Karpas-422 (cell line): Measurements from ENCODE around the gene GKN1. TPM values are rescaled to one million over a fixed set of nuclear protein-coding genes. Genes with fewer than 3 reads are reported as not detected.

Experiments
- DNase-seq: peaks from one replicate; pipeline ENCODE4 v3.0.0-alpha.2; 2015
- H2AFZ ChIP-seq: fragments of 200-600 bp; sonication (generic); 2 replicates; pipeline ENCODE4 v1.6.1; 2014; ENCODE audit warnings: antibody characterized with exemption, low read length, mixed read lengths
- H3K27ac ChIP-seq: fragments of 200-600 bp; sonication (generic); 2 replicates; pipeline ENCODE4 v1.5.1; 2014; ENCODE audit warnings: mild to moderate bottlenecking, low read length, moderate library complexity
- H3K27me3 ChIP-seq: fragments of 200-600 bp; sonication (generic); 2 replicates; pipeline ENCODE4 v1.6.1; 2014; ENCODE audit warnings: low read length, mixed read lengths
- H3K36me3 ChIP-seq: fragments of 200-600 bp; sonication (generic); 2 replicates; pipeline ENCODE4 v1.6.1; 2014; ENCODE audit warnings: low read length, mixed read lengths; ENCODE audit not compliant: insufficient read depth
- H3K4me1 ChIP-seq: fragments of 200-600 bp; sonication (generic); 2 replicates; pipeline ENCODE4 v1.6.1; 2014; ENCODE audit warnings: mild to moderate bottlenecking, low read length, mixed read lengths
- H3K4me2 ChIP-seq: fragments of 200-600 bp; sonication (generic); 2 replicates; pipeline ENCODE4 v1.6.1; 2014; ENCODE audit warnings: low read length, low read depth, mild to moderate bottlenecking; ENCODE audit not compliant: poor library complexity, severe bottlenecking
- H3K4me3 ChIP-seq: fragments of 200-600 bp; sonication (generic); 2 replicates; pipeline ENCODE4 v1.5.1; 2014; ENCODE audit warnings: mild to moderate bottlenecking, antibody characterized with exemption, low read length, mixed read lengths
- H3K79me2 ChIP-seq: fragments of 200-600 bp; sonication (generic); 2 replicates; pipeline ENCODE4 v1.6.1; 2014; ENCODE audit warnings: mild to moderate bottlenecking, low read length, mixed read lengths
- H3K9ac ChIP-seq: fragments of 200-600 bp; sonication (generic); 2 replicates; pipeline ENCODE4 v1.6.0; 2014; ENCODE audit warnings: low read length
- H3K9me2 ChIP-seq: fragments of 200-600 bp; sonication (generic), shearing (Covaris generic); replicated peaks from 2 replicates; pipeline ENCODE4 v1.6.0; 2014; ENCODE audit warnings: mild to moderate bottlenecking, low read length, moderate library complexity; ENCODE audit not compliant: insufficient read depth
- H3K9me3 ChIP-seq: fragments of 300-700, 200-600 bp; sonication (generic); 2 replicates; pipeline ENCODE4 v1.6.1; 2014; ENCODE audit warnings: low read length, mixed read lengths
- H4K20me1 ChIP-seq: fragments of 200-600 bp; sonication (generic); 2 replicates; pipeline ENCODE4 v1.6.1; 2014; ENCODE audit warnings: mild to moderate bottlenecking, antibody characterized with exemption, low read length, low read depth; ENCODE audit not compliant: insufficient read depth
- total RNA-seq: library from RNA; depleted of rRNA; stranded (reverse); fragments of >200 nt; shearing (Covaris generic); gene quantifications from 2 replicates; pipeline ENCODE4 v1.2.3, GENCODE V29; 2014; ENCODE audit warnings: low replicate concordance

Gene GKN1
- total RNA-seq, 1 experiment from 2014 or later = not detected

DNA sequence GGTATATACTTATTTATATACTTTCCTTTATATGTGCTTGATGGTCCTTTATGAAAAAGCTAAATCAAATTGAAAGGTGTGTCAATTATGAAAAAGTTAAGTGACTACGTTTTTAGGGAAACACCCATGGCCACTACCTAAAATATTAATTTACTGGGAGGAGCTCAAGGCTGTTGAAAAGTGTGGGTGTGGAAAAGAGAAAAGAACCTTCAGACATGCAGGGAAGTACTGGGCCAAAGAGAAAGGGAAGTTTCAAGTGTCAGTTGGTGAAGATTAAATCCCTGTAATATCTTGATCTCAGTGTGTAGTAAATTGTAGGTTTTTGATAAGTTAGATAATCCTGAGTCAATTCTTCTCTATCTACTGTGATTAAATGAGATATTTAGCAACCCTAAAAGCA lies 6.2 kb upstream of the GKN1 start:
- DNase-seq = no peak
- Histone ChIP-seq H2AFZ (no peak overlapping the region), H3K9me2 (no peaks in the 10 kb centered on the region), H3K4me1 (no peaks in the 10 kb centered on the region), H3K4me3 (no peak overlapping the region), H3K27me3 (no peaks in the 10 kb centered on the region), H4K20me1 (no peaks in the 10 kb centered on the region), H3K27ac (no peak overlapping the region), H3K36me3 (no peaks in the 10 kb centered on the region), H3K9ac (no peak overlapping the region), H3K4me2 (no peak overlapping the region), H3K79me2 (no peaks in the 10 kb centered on the region), H3K9me3 (no peaks in the 10 kb centered on the region)

DNA sequence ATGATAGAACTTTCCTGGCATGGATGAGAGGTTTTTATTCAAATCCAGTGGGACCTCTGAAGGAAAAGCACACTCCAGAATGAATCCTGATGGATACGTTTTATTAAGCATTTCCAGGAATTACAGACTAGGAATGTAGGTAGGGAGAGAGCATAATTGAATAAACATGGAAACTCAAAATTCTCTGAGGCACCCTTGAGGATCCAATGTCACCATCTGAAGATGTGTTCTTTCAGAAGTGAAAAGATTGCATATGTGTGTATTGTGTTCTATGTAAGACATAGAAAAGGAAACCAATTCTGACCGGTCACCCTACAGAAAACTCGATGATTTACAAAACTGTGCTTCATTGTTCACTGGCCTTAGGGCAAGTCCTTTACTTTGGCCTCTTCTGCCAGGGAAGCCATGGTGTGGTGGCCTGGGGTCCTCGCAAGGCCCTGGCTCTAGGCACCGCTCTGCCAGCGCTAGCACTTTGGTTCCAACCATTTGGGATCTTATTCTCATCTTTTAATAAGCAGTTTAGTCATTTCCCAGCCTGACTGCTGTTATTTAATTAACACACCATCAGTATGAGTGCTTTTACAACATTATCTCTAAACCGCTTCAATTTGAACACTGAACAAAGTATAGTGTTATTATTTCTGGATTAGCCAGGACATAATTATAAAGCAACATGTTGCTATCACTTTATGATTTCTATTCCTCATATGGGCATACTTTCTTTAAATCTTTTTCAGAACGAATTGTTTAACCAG lies 4.5 kb upstream of the GKN1 start:
- H3K4me2 ChIP-seq = no peak overlapping the region
- no peak overlapping the region for H3K9ac ChIP-seq
- no peaks in the 10 kb centered on the region for H3K4me1 ChIP-seq
- H3K27me3 ChIP-seq = no peaks in the 10 kb centered on the region
- H3K27ac ChIP-seq = no peak overlapping the region
- H3K4me3 ChIP-seq = no peak overlapping the region
- no peaks in the 10 kb centered on the region for H3K79me2 ChIP-seq
- H3K9me3 ChIP-seq = no peaks in the 10 kb centered on the region
- no peaks in the 10 kb centered on the region for H4K20me1 ChIP-seq
- no peaks in the 10 kb centered on the region for H3K9me2 ChIP-seq
- no peak overlapping the region for H2AFZ ChIP-seq
- no peaks in the 10 kb centered on the region for H3K36me3 ChIP-seq
- no peak for DNase-seq

DNA sequence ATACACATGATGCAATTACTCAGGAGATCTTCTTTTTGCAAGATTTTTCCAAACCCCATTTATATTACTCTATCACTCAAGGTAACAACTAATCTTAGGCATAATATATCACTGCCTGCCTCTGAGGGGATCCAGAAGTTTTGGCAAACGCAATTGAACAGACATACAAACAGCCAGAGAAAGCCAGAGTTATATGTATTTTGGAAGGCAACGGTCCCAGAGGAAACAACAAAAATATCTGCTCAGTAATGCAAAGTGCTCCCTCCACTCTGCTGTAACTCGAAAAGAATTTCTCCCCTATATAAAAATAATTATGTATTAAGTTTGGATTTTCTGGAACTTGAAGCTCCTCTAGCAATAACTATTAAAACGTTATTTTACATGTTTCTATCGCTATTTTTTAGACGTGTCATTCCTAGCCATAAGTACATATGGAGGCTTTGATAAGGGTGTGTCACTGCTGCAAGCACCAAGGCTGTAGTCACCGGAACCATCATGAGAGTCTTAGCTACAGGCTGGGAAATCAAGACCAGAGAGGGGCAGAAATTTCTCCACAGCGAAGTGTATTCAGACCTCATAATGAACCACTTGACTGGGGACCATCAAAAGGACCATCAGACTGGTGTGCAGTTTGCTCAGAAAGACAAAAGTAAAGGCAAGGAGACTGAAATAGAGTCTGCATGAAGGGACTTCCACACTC lies 3.7 kb upstream of the GKN1 start:
- no peaks in the 10 kb centered on the region for H4K20me1 ChIP-seq
- H3K79me2 ChIP-seq = no peaks in the 10 kb centered on the region
- no peaks in the 10 kb centered on the region for H3K27me3 ChIP-seq
- no peak overlapping the region for H3K9ac ChIP-seq
- no peaks in the 10 kb centered on the region for H3K36me3 ChIP-seq
- H2AFZ ChIP-seq = no peak overlapping the region
- no peaks in the 10 kb centered on the region for H3K4me1 ChIP-seq
- H3K9me2 ChIP-seq = no peaks in the 10 kb centered on the region
- H3K9me3 ChIP-seq = no peaks in the 10 kb centered on the region
- H3K27ac ChIP-seq = no peak overlapping the region
- no peak overlapping the region for H3K4me2 ChIP-seq
- DNase-seq = no peak
- no peak overlapping the region for H3K4me3 ChIP-seq

DNA sequence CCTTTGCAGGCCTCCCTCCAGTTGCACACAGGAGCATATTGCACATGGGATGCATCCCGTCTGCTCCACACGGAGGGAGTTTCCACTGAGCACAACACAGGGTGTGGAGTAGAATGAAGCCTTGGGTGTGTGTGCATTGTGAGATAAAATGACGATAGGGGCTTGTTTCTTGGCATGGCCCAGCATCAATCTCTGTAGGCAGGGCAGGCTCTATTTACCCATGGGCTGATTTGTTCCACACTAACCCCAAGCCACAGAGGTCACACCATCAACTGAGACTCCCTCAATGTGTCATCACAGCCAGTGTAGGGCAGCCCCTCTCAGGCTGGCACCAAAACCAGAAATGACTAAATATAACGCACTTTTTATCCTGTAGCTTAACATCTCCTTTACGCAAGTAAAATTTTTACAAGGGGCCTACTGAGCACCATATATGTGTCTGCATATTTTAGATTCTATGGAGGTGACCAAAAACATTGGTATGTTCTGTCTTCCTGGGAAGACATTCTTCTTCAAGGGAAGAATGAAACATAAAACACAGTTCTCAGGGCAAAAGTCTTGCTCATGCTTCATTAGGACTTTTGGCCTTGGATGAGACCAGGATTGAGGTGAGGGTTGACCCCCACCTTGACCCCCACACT lies 2.7 kb upstream of the GKN1 start:
- H3K4me2 ChIP-seq = no peak overlapping the region
- no peaks in the 10 kb centered on the region for H3K36me3 ChIP-seq
- no peaks in the 10 kb centered on the region for H4K20me1 ChIP-seq
- H3K27me3 ChIP-seq = no peaks in the 10 kb centered on the region
- no peaks in the 10 kb centered on the region for H3K4me1 ChIP-seq
- DNase-seq = no peak
- no peaks in the 10 kb centered on the region for H3K9me2 ChIP-seq
- no peak overlapping the region for H3K9ac ChIP-seq
- H3K27ac ChIP-seq = no peak overlapping the region
- H2AFZ ChIP-seq = no peak overlapping the region
- no peaks in the 10 kb centered on the region for H3K79me2 ChIP-seq
- H3K9me3 ChIP-seq = no peaks in the 10 kb centered on the region
- H3K4me3 ChIP-seq = no peak overlapping the region

DNA sequence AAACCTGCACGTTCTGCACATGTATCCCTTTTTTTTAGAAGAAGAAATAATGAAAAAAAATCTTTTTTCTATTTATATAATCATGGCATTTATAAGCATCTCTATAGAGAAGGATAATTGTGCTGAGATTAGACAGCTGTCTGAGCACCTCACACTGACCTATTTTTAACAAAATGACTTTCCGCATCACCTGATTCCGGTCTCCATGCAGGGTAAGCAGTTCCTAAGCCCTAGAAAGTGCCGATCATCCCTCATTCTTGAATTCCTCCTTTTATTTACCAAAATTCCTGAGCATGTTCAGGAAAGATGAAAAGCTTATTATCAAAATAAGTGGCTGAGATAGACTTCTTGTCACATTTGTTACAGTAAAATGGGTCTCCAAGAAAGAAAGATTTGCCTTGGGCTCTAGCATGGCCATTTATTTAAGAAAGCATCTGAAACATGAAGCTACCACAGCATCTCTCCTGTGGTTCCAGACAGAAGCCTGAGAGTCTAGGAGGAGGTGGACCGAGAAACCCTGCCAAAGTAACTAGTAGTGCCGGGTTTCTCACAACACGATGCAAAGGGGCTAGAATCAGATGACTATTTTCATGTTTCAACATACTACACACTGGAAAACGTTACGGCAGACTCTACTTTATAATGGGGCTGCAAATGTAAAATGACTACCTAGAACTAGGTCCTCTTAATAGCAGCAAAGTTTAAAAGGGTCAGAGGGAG lies 670 bp downstream of the GKN1 start:
- H3K27ac ChIP-seq = no peak overlapping the region

DNA sequence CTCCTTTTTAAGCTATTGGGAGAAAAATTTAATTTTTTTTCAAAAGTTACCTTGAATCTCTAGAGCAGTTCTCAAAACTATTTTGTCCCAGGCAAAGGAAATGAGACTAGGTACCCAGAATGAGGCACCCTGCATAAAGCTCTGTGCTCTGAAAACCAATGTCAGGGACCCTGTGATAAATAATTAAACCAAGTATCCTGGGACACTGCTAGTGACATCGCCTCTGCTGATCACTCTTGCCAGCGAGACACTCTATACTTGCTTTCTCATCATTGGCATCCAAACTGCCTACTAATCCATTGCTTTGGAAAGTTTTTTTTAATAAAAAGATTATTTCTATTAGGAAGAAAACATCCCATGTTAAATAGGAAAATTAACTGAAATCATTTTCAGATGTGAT lies 1.4 kb downstream of the GKN1 start:
- DNase-seq = no peak
- no peak overlapping the region for H2AFZ ChIP-seq
- H4K20me1 ChIP-seq = no peaks in the 10 kb centered on the region
- no peak overlapping the region for H3K9ac ChIP-seq
- no peaks in the 10 kb centered on the region for H3K9me2 ChIP-seq
- no peak overlapping the region for H3K27ac ChIP-seq
- no peaks in the 10 kb centered on the region for H3K27me3 ChIP-seq
- H3K36me3 ChIP-seq = no peaks in the 10 kb centered on the region
- no peaks in the 10 kb centered on the region for H3K9me3 ChIP-seq
- no peaks in the 10 kb centered on the region for H3K4me1 ChIP-seq
- H3K79me2 ChIP-seq = no peaks in the 10 kb centered on the region
- no peak overlapping the region for H3K4me3 ChIP-seq
- no peak overlapping the region for H3K4me2 ChIP-seq

More for the DNA sequence above, 670 bp downstream of the GKN1 start:
- Histone ChIP-seq H3K9ac (no peak overlapping the region), H3K79me2 (no peaks in the 10 kb centered on the region), H3K4me3 (no peak overlapping the region), H3K9me2 (no peaks in the 10 kb centered on the region), H3K4me2 (no peak overlapping the region), H3K27me3 (no peaks in the 10 kb centered on the region), H2AFZ (no peak overlapping the region), H3K9me3 (no peaks in the 10 kb centered on the region), H3K4me1 (no peaks in the 10 kb centered on the region), H3K36me3 (no peaks in the 10 kb centered on the region), H4K20me1 (no peaks in the 10 kb centered on the region)
- DNase-seq = no peak

DNA sequence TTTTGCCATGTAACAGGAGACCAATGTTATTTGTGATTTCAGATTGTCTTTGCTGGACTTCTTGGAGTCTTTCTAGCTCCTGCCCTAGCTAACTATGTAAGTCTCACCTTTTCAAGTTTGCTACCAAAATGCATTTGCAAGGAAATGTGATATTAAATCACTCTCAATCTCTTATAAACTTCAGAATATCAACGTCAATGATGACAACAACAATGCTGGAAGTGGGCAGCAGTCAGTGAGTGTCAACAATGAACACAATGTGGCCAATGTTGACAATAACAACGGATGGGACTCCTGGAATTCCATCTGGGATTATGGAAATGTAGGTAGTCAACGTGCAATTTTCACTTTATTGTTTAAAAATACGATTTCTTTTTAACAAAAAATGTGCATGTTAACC lies 3.0 kb downstream of the GKN1 start:
- Histone ChIP-seq H3K9ac (no peak overlapping the region), H3K4me3 (no peak overlapping the region), H3K79me2 (no peaks in the 10 kb centered on the region), H2AFZ (no peak overlapping the region), H3K4me1 (no peaks in the 10 kb centered on the region), H3K27me3 (no peaks in the 10 kb centered on the region), H3K9me3 (no peaks in the 10 kb centered on the region), H3K9me2 (no peaks in the 10 kb centered on the region), H4K20me1 (no peaks in the 10 kb centered on the region), H3K27ac (no peak overlapping the region), H3K4me2 (no peak overlapping the region), H3K36me3 (no peaks in the 10 kb centered on the region)
- DNase-seq = no peak

DNA sequence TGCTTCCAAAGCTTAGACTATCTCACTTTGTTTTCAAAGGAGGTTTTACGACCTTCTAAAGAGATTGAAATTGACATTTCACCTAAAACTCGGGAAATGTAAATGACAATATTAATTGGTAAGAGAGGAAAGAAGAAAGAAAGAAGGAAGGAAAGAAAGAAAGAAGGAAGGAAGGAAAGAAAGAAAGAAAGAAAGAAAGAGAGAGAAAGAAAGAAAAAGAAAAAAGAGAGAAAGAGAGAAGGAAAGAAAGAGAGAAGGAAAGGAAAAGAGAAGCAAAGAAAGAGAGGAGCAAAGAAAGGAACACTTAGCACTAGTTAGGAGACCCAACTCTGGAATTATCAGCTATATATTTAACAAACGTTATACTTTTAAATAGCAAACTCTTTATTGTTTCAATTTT lies 3.7 kb downstream of the GKN1 start:
- Histone ChIP-seq H4K20me1 (no peaks in the 10 kb centered on the region), H3K4me1 (no peaks in the 10 kb centered on the region), H3K79me2 (no peaks in the 10 kb centered on the region), H3K9me2 (no peaks in the 10 kb centered on the region), H2AFZ (no peak overlapping the region), H3K36me3 (no peaks in the 10 kb centered on the region), H3K27ac (no peak overlapping the region), H3K4me2 (no peak overlapping the region), H3K9me3 (no peaks in the 10 kb centered on the region), H3K27me3 (no peaks in the 10 kb centered on the region), H3K9ac (no peak overlapping the region), H3K4me3 (no peak overlapping the region)
- no peak for DNase-seq
